ENCODE data around the gene C19orf47. TPM values are rescaled to one million over a fixed set of nuclear protein-coding genes. Genes with fewer than 3 reads are reported as not detected.

C19orf47 gene
- total RNA-seq, 1 experiment from 2014 or later = 18.0 TPM

DNA sequence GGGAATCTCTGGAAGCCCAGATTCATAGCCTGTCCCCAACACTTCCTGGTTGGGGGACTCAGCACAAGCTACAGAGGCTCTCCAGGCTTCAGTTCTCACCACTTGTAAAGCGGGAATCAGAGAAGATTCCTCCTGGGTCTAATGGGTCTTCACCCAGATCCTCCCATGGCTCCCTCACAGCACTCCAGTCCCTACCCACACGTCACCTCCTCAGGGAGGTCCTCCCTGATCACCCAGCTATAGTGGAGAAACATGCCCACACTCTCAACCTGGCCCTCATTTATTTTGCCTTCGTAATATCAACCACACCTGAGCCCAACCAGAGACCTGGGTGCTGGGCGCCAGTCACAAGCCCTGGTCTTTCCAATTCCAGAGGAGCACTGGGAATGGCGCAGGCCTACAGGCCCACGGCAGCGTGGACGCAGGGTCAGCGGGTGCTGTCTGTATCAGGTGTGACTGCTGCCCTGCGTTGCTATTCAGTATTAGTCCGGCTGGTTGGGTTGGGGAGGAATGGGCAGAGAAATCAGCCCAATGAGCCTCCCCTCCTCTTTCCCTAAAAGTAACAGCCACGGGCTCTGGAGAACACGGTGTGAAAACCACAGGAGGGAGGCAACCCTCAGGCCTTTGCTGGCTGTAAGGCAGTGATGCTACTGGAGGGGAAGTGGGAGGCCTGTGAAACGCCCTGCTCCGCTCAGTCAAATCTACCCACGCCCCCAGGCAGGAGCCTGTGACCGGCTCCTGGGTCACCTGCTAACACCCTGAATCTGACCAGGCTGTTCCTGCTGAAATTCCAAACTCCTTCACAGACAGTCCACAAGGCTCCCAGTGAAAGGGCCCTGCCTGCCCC, 68.2 kb downstream of the C19orf47 start:
- ChIA-PET RAD21 (ENCODE audit: low non-redundant PET in 1 of 2, low total read pairs in 2 of 2, uncharacterized antibody in 2 of 2, unreplicated experiment in 2 of 2) (no interaction called here), CTCF (no interaction called here)

More for the DNA sequence above, 68.2 kb downstream of the C19orf47 start:
- no TSS peak for BruUV-seq (replicated peaks)
- no peaks in the 10 kb centered on the region for H4K20me1 ChIP-seq (ENCODE audit: insufficient read depth)
- H3K27me3 ChIP-seq (ENCODE audit: insufficient read depth, low read length) = no peaks in the 10 kb centered on the region
- H3K4me1 ChIP-seq (ENCODE audit: control insufficient read depth in 1 of 2, insufficient read depth in 2 of 2, low read length in 2 of 2) = peaks cover 8 to 11% of the 10 kb centered on the region in 2 experiments
- H3K9me3 ChIP-seq (ENCODE audit: control insufficient read depth in 1 of 2, insufficient read depth in 1 of 2, low read depth in 1 of 2, low read length in 2 of 2) = no peaks in the 10 kb centered on the region
- no peak overlapping the region for H2AFZ ChIP-seq (ENCODE audit: low read depth, low read length, poor library complexity, severe bottlenecking)
- no peaks in the 10 kb centered on the region for H3K9me2 ChIP-seq (ENCODE audit: insufficient read depth)
- no peak for TF ChIP-seq SRF (IDR thresholded peaks at IDR 0.05; ENCODE audit: low read depth)
- no peak for TF ChIP-seq SIN3A (IDR thresholded peaks at IDR 0.05; ENCODE audit: low read depth)
- no peak for TF ChIP-seq SP1 (IDR thresholded peaks at IDR 0.05; ENCODE audit: low read depth)
- TF ChIP-seq ZFX (IDR thresholded peaks at IDR 0.05) = no peak
- no peak for TF ChIP-seq FOSL1 (IDR thresholded peaks at IDR 0.05; ENCODE audit: low read depth)
- TF ChIP-seq JUND (IDR thresholded peaks at IDR 0.05) = no peak
- no peak for TF ChIP-seq EZH2phosphoT487 (IDR thresholded peaks at IDR 0.05; ENCODE audit: borderline replicate concordance)
- no peak for TF ChIP-seq POLR2AphosphoS5 (IDR thresholded peaks at IDR 0.05; ENCODE audit: low read depth, low read length)
- TF ChIP-seq, protein P1, sequence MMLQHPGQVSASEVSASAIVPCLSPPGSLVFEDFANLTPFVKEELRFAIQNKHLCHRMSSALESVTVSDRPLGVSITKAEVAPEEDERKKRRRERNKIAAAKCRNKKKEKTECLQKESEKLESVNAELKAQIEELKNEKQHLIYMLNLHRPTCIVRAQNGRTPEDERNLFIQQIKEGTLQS (IDR thresholded peaks at IDR 0.05) = no peak
- TF ChIP-seq CEBPB (IDR thresholded peaks at IDR 0.05; ENCODE audit: low read depth) = no peak
- no peak for TF ChIP-seq REST (IDR thresholded peaks at IDR 0.05; ENCODE audit: low read depth)
- TF ChIP-seq POLR2A (IDR thresholded peaks at IDR 0.05; ENCODE audit: borderline replicate concordance, extremely low read depth, insufficient read depth, insufficient read length) = no peak
- no peak for TF ChIP-seq ZNF274 (IDR thresholded peaks at IDR 0.05; ENCODE audit: low read depth, low read length)
- TF ChIP-seq ELF1 (IDR thresholded peaks at IDR 0.05; ENCODE audit: borderline replicate concordance, low read depth) = no peak
- TF ChIP-seq, protein P2, sequence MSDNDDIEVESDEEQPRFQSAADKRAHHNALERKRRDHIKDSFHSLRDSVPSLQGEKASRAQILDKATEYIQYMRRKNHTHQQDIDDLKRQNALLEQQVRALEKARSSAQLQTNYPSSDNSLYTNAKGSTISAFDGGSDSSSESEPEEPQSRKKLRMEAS (IDR thresholded peaks at IDR 0.05) = no peak
- TF ChIP-seq TCF7L2 (IDR thresholded peaks at IDR 0.05; ENCODE audit: borderline replicate concordance, extremely low read depth, insufficient read depth, insufficient read length) = no peak
- TF ChIP-seq EGR1 (IDR thresholded peaks at IDR 0.05; ENCODE audit: low read depth) = no peak
- H3K79me2 ChIP-seq (ENCODE audit: insufficient read depth, low read length) = peaks cover 95% of the 10 kb centered on the region
- H3K36me3 ChIP-seq (ENCODE audit: control insufficient read depth in 1 of 2, insufficient read depth in 2 of 2, low read length in 2 of 2) = peaks cover 0 to 4% of the 10 kb centered on the region in 2 experiments; a peak in 1 of 4 replicates
- DNase-seq (ENCODE audit: low read depth, low spot score) (no peak), ATAC-seq (no peak)
- H3K4me3 ChIP-seq (replicated peaks in 1 of 2; ENCODE audit: low read depth in 1 of 2, low read length in 2 of 2) = no peak overlapping the region
- no peak overlapping the region for H3K27ac ChIP-seq (ENCODE audit: low read depth, low read length)
- no peak overlapping the region for H3K4me2 ChIP-seq (ENCODE audit: low read length)
- intact Hi-C loops (cut with micrococcal nuclease) = no loop called here
- H3K9ac ChIP-seq (ENCODE audit: low read length) = no peak overlapping the region
- POLR2A ChIA-PET = no interaction called here
